GM23248 (cell line): ENCODE measurements around the gene ADCY5. TPM values are rescaled to one million over a fixed set of nuclear protein-coding genes. Genes with fewer than 3 reads are reported as not detected.

Experiments used
- DNase-seq: peaks from one replicate; pipeline ENCODE4 v3.0.0-alpha.2; 2015
- H2AFZ ChIP-seq: fragments of 200-600 bp; sonication (generic); 2 replicates; pipeline ENCODE4 v1.6.1; 2016; ENCODE audit warnings: antibody characterized with exemption
- H3F3A ChIP-seq: fragments of 200-600 bp; sonication (generic); 2 replicates; pipeline ENCODE4 v1.6.1; 2016; ENCODE audit warnings: mild to moderate bottlenecking, antibody characterized with exemption, mixed run types; ENCODE audit not compliant: insufficient read depth
- H3K27ac ChIP-seq: fragments of 200-600 bp; sonication (generic); 2 replicates; pipeline ENCODE4 v1.5.1; 2016; ENCODE audit warnings: mild to moderate bottlenecking
- H3K27me3 ChIP-seq: fragments of 200-600 bp; sonication (generic); replicated peaks from 2 replicates; pipeline ENCODE4 v1.6.1; 2016; ENCODE audit warnings: mild to moderate bottlenecking; ENCODE audit not compliant: insufficient read depth
- H3K36me3 ChIP-seq: fragments of 200-600 bp; sonication (generic); 2 replicates; pipeline ENCODE4 v1.6.1; 2016; ENCODE audit warnings: low read depth, mild to moderate bottlenecking
- H3K4me1 ChIP-seq: fragments of 200-600 bp; sonication (generic); 2 replicates; pipeline ENCODE4 v1.6.1; 2016; ENCODE audit warnings: mild to moderate bottlenecking; ENCODE audit not compliant: insufficient read depth
- H3K4me2 ChIP-seq: fragments of 200-600 bp; sonication (generic); one replicate; pipeline ENCODE4 v1.6.1; 2016; ENCODE audit warnings: mild to moderate bottlenecking; ENCODE audit not compliant: unreplicated experiment
- H3K4me3 ChIP-seq: fragments of 200-600 bp; sonication (generic); 2 replicates; pipeline ENCODE4 v1.5.1; 2016; ENCODE audit warnings: mild to moderate bottlenecking
- H3K79me2 ChIP-seq: fragments of 200-600 bp; sonication (generic); 2 replicates; pipeline ENCODE4 v1.6.1; 2016; ENCODE audit warnings: mild to moderate bottlenecking; ENCODE audit not compliant: insufficient read depth
- H3K9ac ChIP-seq: fragments of 200-600 bp; sonication (generic); 2 replicates; pipeline ENCODE4 v1.6.1; 2016; ENCODE audit warnings: mild to moderate bottlenecking
- H3K9me2 ChIP-seq: fragments of 200-600 bp; sonication (generic); 2 replicates; pipeline ENCODE4 v1.6.1; 2016; ENCODE audit warnings: mixed run types, mild to moderate bottlenecking, moderate library complexity; ENCODE audit not compliant: insufficient read depth
- H3K9me3 ChIP-seq: fragments of 200-600 bp; sonication (generic); one replicate; pipeline ENCODE4 v1.6.1; 2017; ENCODE audit warnings: low read depth
- H4K20me1 ChIP-seq: fragments of 200-600 bp; sonication (generic); 2 replicates; pipeline ENCODE4 v1.6.0; 2016; ENCODE audit not compliant: insufficient read depth
- EZH2 ChIP-seq: fragments of 200-600 bp; sonication (generic); IDR thresholded peaks from 2 replicates; pipeline ENCODE4 v1.6.1; 2018; ENCODE audit warnings: antibody characterized with exemption, mild to moderate bottlenecking; ENCODE audit not compliant: insufficient read depth, poor library complexity, severe bottlenecking
- EZH2phosphoT487 ChIP-seq: fragments of 200-600 bp; sonication (generic); IDR thresholded peaks from 2 replicates; pipeline ENCODE4 v1.6.1; 2018; ENCODE audit warnings: antibody characterized with exemption, moderate library complexity, mild to moderate bottlenecking, low read depth; ENCODE audit not compliant: insufficient read depth
- WGBS, 2 experiments: methylation state at CpG; one replicate each; pipeline ENCODE4 v1.1.6; 2015 to 2017; ENCODE audit warnings: low lambda C conversion rate in 2 of 2, low coverage in 1 of 2; ENCODE audit errors: missing lambda C conversion rate in 2 of 2; 5-methylcytosine and 5-hydroxymethylcytosine counted together
- in situ Hi-C: fragments of 300-500 bp; cut with MboI; formaldehyde crosslinking; loops from 2 replicates; pipeline ENCODE4 v1.15.0; 2020
- polyA plus RNA-seq: library from polyadenylated mRNA; unstranded; fragments of >200 nt; fragmentation: Nextera tagmentation; extraction: Ambion mirVana; gene quantifications from 2 replicates; pipeline ENCODE4 v1.2.1, GENCODE V29; 2016
- total RNA-seq: library from RNA; depleted of rRNA; stranded (reverse); fragments of >200 nt; shearing (Covaris generic); gene quantifications from 2 replicates; pipeline ENCODE4 v1.2.3, GENCODE V29; 2014

Gene ADCY5
- total and polyA plus RNA-seq, 2 experiments from 2014 or later: 0.09 to 1.2 TPM

DNA sequence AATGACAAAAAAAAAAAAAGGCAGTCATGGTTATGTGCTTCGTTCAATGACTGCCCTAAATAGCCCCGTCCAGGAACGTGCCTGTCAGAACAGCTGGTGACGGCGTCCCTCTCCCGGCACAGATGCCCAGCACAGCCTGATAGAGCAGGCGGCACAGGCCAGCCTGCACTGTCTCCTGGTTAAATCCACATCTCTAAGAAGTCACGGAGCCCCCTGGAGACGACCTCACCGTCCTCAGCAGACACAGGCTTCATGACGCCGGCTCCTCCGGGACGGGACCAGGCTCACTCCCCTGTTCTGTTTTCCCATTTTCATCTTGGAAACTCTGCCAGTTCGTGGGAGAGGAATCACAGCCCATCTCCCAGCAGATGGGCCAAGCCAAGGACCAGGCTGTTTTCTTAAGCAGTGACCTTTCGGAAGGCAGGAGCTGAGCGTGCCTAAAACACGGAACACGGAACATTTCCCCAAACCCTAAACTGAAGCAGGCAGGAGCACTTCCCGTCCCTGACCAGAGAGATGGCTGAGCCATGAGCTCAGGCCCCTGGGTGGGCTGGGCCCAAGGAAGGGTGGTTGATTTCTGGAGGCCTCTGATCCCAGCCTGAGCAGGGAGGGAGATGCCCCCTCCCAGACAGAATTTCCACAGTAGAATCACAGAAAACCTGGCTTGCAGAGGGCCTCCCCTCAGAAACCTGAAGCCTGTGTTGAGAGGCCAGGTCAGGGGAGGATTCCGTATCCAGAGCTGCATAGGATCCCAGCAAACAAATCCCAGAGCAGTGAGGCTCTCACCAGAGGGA lies 35.9 kb downstream of the ADCY5 start:
- H3K9ac ChIP-seq: no peak overlapping the region
- no peak overlapping the region for H3K4me2 ChIP-seq
- H3K36me3 ChIP-seq: no peaks in the 10 kb centered on the region
- TF ChIP-seq EZH2: no peak
- TF ChIP-seq EZH2phosphoT487: no peak
- no peaks in the 10 kb centered on the region for H3F3A ChIP-seq
- H3K9me2 ChIP-seq: no peaks in the 10 kb centered on the region
- H4K20me1 ChIP-seq: no peaks in the 10 kb centered on the region
- H3K4me3 ChIP-seq: no peak overlapping the region
- peaks cover 25% of the 10 kb centered on the region for H3K27me3 ChIP-seq
- H3K9me3 ChIP-seq: no peaks in the 10 kb centered on the region
- H2AFZ ChIP-seq: peak overlapping the region; percentile 51; the same call in 1 of the 2 replicates
- no peak overlapping the region for H3K27ac ChIP-seq
- in situ Hi-C loops: no loop called here
- no peaks in the 10 kb centered on the region for H3K79me2 ChIP-seq
- 12 to 13% methylated on average over 21 of the region's 21 CpGs for WGBS, 2 experiments
- DNase-seq: peak; percentile 15
- H3K4me1 ChIP-seq: no peaks in the 10 kb centered on the region

DNA sequence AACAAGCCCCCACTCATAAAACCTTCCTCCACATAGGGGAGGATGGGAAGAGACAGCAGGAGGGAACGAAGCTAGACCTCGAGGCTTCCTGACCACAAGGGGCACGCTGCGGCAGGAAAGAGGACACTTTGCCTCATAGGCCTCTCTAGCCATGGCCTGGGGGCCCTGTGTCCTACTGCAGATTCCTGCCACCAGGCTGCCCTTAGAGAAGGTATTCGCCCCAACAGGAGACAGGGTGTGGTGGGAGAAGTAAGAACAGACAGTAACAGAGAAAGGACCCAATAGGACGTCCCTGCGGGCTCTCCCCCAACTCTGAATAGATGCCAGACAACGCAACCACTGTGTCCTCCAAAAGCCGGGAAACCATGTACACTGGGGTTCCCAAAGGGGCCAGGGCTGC lies 36.8 kb downstream of the ADCY5 start:
- Histone ChIP-seq H4K20me1 (no peaks in the 10 kb centered on the region), H3K9me3 (no peaks in the 10 kb centered on the region), H3K9me2 (no peaks in the 10 kb centered on the region), H3K27me3 (peaks cover 24% of the 10 kb centered on the region), H3F3A (no peaks in the 10 kb centered on the region), H2AFZ (no peak overlapping the region), H3K9ac (no peak overlapping the region), H3K4me3 (no peak overlapping the region), H3K27ac (no peak overlapping the region), H3K79me2 (no peaks in the 10 kb centered on the region), H3K4me2 (no peak overlapping the region), H3K4me1 (no peaks in the 10 kb centered on the region), H3K36me3 (no peaks in the 10 kb centered on the region)
- 78 to 83% methylated on average over 9 of the region's 9 CpGs for WGBS, 2 experiments
- in situ Hi-C loops: no loop called here
- DNase-seq: no peak
- no peak for TF ChIP-seq EZH2phosphoT487
- no peak for TF ChIP-seq EZH2

DNA sequence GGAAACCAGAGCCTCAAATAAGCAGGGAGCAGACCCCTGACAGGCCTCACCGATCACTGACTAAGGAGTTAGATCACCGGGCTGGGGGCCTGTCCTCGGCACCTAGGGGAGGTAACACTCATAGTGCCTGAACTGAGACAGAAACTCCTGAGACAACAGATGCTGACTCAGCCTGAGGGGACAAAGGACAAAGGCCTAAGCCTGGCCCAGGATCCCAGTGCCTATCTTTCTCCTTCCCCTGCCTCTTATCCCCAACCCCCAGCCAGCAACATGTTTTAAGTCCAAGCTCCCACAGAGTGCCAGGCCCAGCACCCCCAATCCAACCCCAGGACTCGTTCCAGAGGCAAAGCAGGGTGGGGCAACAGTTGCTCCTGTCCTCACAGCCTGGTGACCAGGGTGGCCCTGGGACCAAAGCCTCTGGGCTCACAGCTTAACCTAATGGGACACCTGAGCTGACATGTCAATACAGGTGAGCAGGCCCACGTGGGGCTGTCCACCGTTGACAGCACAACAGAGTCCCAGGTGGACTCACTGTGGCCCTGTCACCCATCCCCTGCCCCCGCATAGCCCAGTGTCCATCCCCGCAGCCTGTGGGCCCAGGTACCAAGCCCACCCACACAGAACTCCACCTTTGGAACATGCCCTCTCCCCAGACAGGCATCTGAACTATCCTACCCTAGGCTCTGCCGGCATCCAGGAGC lies 37.4 kb downstream of the ADCY5 start:
- no peak overlapping the region for H3K27ac ChIP-seq
- TF ChIP-seq EZH2 (no peak), EZH2phosphoT487 (no peak)
- in situ Hi-C loops: no loop called here
- no peaks in the 10 kb centered on the region for H3K79me2 ChIP-seq
- H3F3A ChIP-seq: no peaks in the 10 kb centered on the region
- H3K9ac ChIP-seq: no peak overlapping the region
- H3K4me1 ChIP-seq: no peaks in the 10 kb centered on the region
- no peak overlapping the region for H2AFZ ChIP-seq
- H3K27me3 ChIP-seq: peaks cover 24% of the 10 kb centered on the region
- WGBS, 2 experiments: 66 to 67% methylated on average over 9 of the region's 9 CpGs
- no peaks in the 10 kb centered on the region for H3K9me2 ChIP-seq
- no peaks in the 10 kb centered on the region for H3K9me3 ChIP-seq
- no peak for DNase-seq
- H3K4me3 ChIP-seq: no peak overlapping the region
- no peaks in the 10 kb centered on the region for H4K20me1 ChIP-seq
- no peaks in the 10 kb centered on the region for H3K36me3 ChIP-seq
- no peak overlapping the region for H3K4me2 ChIP-seq

DNA sequence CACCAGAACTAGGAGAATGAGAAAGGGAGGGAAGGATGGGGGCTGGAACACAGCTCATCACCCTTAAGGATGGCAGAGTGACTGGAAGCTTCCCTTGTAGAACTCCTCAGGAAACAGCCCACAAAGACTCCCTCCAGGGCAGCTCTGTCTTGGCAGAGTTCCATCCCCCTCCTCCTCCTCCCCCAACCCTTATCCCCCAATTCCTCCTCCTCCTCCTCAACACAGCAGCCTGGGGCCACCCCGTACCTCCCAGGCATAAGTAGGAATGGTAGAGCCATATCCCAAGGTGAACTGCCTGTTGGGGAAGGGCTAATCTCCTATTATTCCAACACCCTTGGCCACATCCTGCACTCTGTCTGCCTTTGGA lies 38.8 kb downstream of the ADCY5 start:
- 89 to 94% methylated on average over 1 of the region's 1 CpG for WGBS, 2 experiments
- Histone ChIP-seq H3K27me3 (peaks cover 24% of the 10 kb centered on the region), H3K4me3 (no peak overlapping the region), H2AFZ (no peak overlapping the region), H3K4me1 (no peaks in the 10 kb centered on the region), H3K27ac (no peak overlapping the region), H3K36me3 (no peaks in the 10 kb centered on the region), H3K4me2 (no peak overlapping the region), H4K20me1 (no peaks in the 10 kb centered on the region), H3K9me2 (no peaks in the 10 kb centered on the region), H3K9ac (no peak overlapping the region), H3K9me3 (no peaks in the 10 kb centered on the region), H3F3A (no peaks in the 10 kb centered on the region), H3K79me2 (no peaks in the 10 kb centered on the region)
- in situ Hi-C loops: no loop called here
- no peak for TF ChIP-seq EZH2
- TF ChIP-seq EZH2phosphoT487: no peak
- DNase-seq: no peak
